Body of pancreas (tissue), 4 donors: ENCODE results near the gene SALL1.

Experiments used
- CTCF ChIP-seq, 7 experiments: fragments of 450-650 bp in 4 of 7; fragments of 200-600 bp in 3 of 7; sonication (generic) in 3 of 7; IDR thresholded peaks; one replicate each; pipeline ENCODE4 v1.5.1; 2016 to 2019; ENCODE audit warnings: antibody characterized with exemption in 7 of 7
- POLR2A ChIP-seq, 3 donors: fragments of 450-650 bp; IDR thresholded peaks; one replicate each; pipeline ENCODE4 v1.6.1; 2016; ENCODE audit warnings: antibody characterized with exemption in 3 of 3, mild to moderate bottlenecking in 2 of 3

- TF ChIP-seq CTCF (IDR thresholded peaks at IDR 0.05) = no peak
- TF ChIP-seq POLR2A (IDR thresholded peaks at IDR 0.05) = no peak
These were observed 24.0 kb upstream of the SALL1 start for GRCh38 chr16:51175081-51175480.
